MCF 10A (cell line): ENCODE data around the gene PLA2G2C. TPM values are rescaled to one million over a fixed set of nuclear protein-coding genes. Genes with fewer than 3 reads are reported as not detected.

Experiments used
- BruUV-seq: library from RNA; stranded (reverse); fragments of 400-500 nt; replicated peaks from 2 replicates; lab custom pipeline; 2021; lab: Mats Ljungman, UMichigan
- CTCF ChIA-PET: fragments of 300-600 bp; sonication (Branson Sonifier 250); formaldehyde crosslinking; extraction: SDS; loops from one replicate; lab custom pipeline; 2021; ENCODE audit warnings: antibody characterized with exemption, inconsistent platforms; lab: Yijun Ruan, JAX
- POLR2A ChIA-PET: fragments of 300-600, 350-650 bp; sonication (Branson Sonifier 250); formaldehyde crosslinking; extraction: SDS; loops from one replicate; lab custom pipeline; 2020; ENCODE audit warnings: antibody characterized with exemption, inconsistent platforms; lab: Yijun Ruan, JAX
- DNase-seq: peaks from one replicate; pipeline ENCODE4 v3.0.0-alpha.2; 2018; ENCODE audit not compliant: unreplicated experiment
- H3K27ac Mint-ChIP-seq: one replicate; pipeline ENCODE4 v1.8.0; 2022; ENCODE audit warnings: mild to moderate bottlenecking, low read depth, mixed read lengths; ENCODE audit not compliant: unreplicated experiment
- H3K27me3 Mint-ChIP-seq: one replicate; pipeline ENCODE4 v1.8.0; 2022; ENCODE audit warnings: mixed read lengths; ENCODE audit not compliant: insufficient read depth, unreplicated experiment
- H3K36me3 Mint-ChIP-seq: one replicate; pipeline ENCODE4 v1.8.0; 2022; ENCODE audit warnings: mild to moderate bottlenecking, moderate library complexity, mixed read lengths; ENCODE audit not compliant: insufficient read depth, unreplicated experiment
- H3K4me1 Mint-ChIP-seq: one replicate; pipeline ENCODE4 v1.8.0; 2022; ENCODE audit warnings: mixed read lengths; ENCODE audit not compliant: insufficient read depth, unreplicated experiment
- H3K4me3 Mint-ChIP-seq: one replicate; pipeline ENCODE4 v1.8.0; 2022; ENCODE audit warnings: mild to moderate bottlenecking, moderate library complexity, mixed read lengths; ENCODE audit not compliant: unreplicated experiment
- H3K9me3 Mint-ChIP-seq: one replicate; pipeline ENCODE4 v1.8.0; 2022; ENCODE audit warnings: mixed read lengths; ENCODE audit not compliant: unreplicated experiment
- intact Hi-C: fragments of 100-400 bp; cut with micrococcal nuclease; formaldehyde crosslinking; loops from 2 replicates; pipeline ENCODE4 v1.14.1; 2022
- total RNA-seq: library from RNA; stranded (reverse); gene quantifications from 2 replicates; pipeline ENCODE4 v1.2.3, GENCODE V29; 2022
- TF ChIP-seq, protein P1 (sequence below): fragments of 200-600 bp; IDR thresholded peaks from one replicate; pipeline ENCODE4 v1.8.0; 2022; ENCODE audit warnings: antibody characterized with exemption, mild to moderate bottlenecking; ENCODE audit not compliant: unreplicated experiment

The PLA2G2C gene
- total RNA-seq, 1 experiment from 2014 or later, result not detected

DNA sequence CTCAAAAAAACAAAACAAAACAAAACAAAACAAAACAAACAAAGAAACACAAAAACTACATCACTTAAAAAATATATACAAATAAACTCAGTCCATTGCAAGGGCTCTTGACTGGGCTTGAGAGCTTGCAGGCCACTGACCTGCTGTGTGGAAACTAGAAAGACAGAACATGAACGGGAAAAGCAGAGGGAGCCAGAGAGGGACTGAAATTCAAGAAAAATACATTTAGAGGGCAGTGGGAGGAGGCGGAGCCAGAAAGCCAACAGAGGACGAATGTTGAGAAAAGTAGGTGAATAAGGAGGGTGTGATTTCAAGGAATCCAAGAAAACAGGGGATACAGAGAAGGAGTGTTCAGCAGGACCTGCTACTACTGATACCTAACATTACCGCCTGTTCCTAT, 41.4 kb upstream of the PLA2G2C start:
- H3K27ac Mint-ChIP-seq, result no peak overlapping the region
- no peaks in the 10 kb centered on the region for H3K36me3 Mint-ChIP-seq
- DNase-seq, result no peak
- TF ChIP-seq, protein P1, sequence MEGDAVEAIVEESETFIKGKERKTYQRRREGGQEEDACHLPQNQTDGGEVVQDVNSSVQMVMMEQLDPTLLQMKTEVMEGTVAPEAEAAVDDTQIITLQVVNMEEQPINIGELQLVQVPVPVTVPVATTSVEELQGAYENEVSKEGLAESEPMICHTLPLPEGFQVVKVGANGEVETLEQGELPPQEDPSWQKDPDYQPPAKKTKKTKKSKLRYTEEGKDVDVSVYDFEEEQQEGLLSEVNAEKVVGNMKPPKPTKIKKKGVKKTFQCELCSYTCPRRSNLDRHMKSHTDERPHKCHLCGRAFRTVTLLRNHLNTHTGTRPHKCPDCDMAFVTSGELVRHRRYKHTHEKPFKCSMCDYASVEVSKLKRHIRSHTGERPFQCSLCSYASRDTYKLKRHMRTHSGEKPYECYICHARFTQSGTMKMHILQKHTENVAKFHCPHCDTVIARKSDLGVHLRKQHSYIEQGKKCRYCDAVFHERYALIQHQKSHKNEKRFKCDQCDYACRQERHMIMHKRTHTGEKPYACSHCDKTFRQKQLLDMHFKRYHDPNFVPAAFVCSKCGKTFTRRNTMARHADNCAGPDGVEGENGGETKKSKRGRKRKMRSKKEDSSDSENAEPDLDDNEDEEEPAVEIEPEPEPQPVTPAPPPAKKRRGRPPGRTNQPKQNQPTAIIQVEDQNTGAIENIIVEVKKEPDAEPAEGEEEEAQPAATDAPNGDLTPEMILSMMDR, result no peak
- ChIA-PET CTCF (interaction anchor here (0.7 kb wide), 1 partner anchor 23 kb away, joined by 3 read pairs; no protein-coding TSS in a partner anchor), POLR2A (no interaction called here)
- intact Hi-C loops, result no loop called here
- H3K4me1 Mint-ChIP-seq, result no peaks in the 10 kb centered on the region
- H3K4me3 Mint-ChIP-seq, result no peak overlapping the region
- H3K27me3 Mint-ChIP-seq, result peaks cover 57% of the 10 kb centered on the region
- H3K9me3 Mint-ChIP-seq, result no peaks in the 10 kb centered on the region
- no TSS peak for BruUV-seq

DNA sequence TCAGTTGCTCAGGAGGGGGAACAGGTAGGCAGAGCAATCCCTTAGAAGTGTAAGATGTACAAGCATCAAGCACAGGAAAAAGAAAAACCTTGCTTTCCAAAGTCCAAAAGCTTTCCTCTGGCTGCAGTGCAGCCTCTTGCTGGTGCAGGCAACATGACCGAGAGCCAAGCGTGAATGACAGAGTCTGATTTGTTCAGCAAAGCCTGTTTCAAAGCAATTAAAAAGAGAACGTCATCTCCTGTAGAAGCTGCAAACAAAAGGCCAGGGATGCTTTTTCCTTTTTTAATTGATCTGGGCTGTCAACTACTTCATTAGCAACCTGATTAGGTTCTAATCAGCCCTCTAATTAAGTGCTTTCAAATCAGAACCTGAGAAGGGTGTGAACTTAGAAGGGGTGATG, 38.2 kb upstream of the PLA2G2C start:
- DNase-seq, result no peak
- no peaks in the 10 kb centered on the region for H3K9me3 Mint-ChIP-seq
- no peak overlapping the region for H3K27ac Mint-ChIP-seq
- no peaks in the 10 kb centered on the region for H3K36me3 Mint-ChIP-seq
- no peak overlapping the region for H3K4me3 Mint-ChIP-seq
- BruUV-seq, result no TSS peak
- CTCF ChIA-PET, result interaction anchor here (1.9 kb wide), 1 partner anchor 11 kb away, joined by 5 read pairs; no protein-coding TSS in a partner anchor
- POLR2A ChIA-PET, result no interaction called here
- peaks cover 55% of the 10 kb centered on the region for H3K27me3 Mint-ChIP-seq
- TF ChIP-seq, protein P1, result no peak
- intact Hi-C loops, result no loop called here
- H3K4me1 Mint-ChIP-seq, result no peaks in the 10 kb centered on the region

DNA sequence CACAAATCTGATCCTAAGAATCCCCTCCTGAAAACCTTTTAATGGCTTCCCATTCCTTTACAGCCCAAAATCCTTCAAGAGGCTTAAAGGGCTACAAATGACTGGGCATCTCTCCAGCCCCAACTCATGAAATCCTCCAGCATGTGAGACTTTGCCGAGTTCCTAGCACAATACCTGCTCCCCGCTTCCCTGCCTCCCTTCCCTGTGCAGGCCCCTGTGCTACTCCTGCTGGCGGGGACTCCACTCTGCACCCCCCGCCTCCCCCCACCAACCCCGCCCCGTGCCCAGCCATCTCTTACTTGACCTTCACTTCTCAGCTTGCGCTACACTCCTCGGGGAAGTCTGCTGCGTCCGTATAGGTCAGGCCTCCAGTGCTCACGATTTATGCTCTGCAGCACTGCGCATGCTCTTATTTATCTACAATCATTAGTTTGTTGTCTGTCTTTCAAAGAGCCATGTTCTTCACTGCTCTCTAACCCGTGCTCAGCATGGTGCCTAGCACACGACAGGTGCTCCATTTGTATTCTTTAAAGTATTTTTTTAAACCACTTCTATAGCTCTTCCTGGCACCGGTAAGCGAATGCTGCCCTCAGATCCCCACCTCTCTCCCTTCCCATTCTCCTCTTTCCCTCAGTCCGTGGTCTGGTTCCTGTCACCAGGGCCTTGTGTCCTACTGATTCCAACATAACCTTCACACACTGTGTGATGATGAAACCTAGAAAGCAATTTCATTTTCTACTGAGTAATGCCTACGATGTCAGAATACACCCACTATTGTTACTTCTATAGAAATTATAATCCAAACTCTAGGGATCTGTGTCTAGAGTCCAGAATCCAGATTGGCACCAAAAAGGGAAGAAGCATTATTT, 37.5 kb upstream of the PLA2G2C start:
- no TSS peak for BruUV-seq
- Mint-ChIP-seq H3K27ac (no peak overlapping the region), H3K4me3 (no peak overlapping the region), H3K9me3 (no peaks in the 10 kb centered on the region), H3K36me3 (no peaks in the 10 kb centered on the region), H3K27me3 (peaks cover 55% of the 10 kb centered on the region), H3K4me1 (no peaks in the 10 kb centered on the region)
- intact Hi-C loops, result no loop called here
- DNase-seq, result no peak
- TF ChIP-seq, protein P1, result no peak
- POLR2A ChIA-PET, result no interaction called here
- CTCF ChIA-PET, result interaction anchor here (0.5 to 1.9 kb wide), 2 partner anchors 10 to 270 kb away, joined by 3 to 5 read pairs; no protein-coding TSS in a partner anchor

DNA sequence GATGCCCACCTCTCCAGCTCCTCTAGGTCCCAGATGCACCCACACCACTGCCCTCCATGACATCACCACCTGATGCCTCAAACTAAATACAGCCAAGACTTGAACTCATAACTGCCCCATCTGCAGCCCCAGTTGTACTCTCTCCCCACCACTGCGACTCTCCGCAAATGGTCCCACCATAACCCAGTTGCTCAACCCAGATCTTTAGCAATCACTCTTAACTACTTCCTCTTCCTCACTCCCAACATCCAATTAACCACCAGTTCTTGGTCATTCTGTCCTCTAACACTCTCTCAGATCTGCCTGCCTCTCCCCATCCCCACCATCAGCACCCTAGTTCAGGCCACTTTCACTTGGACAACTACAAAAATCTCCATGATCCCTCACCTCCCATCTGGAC, 36.8 kb upstream of the PLA2G2C start:
- BruUV-seq, result no TSS peak
- Mint-ChIP-seq H3K4me1 (no peaks in the 10 kb centered on the region), H3K9me3 (no peaks in the 10 kb centered on the region), H3K4me3 (no peak overlapping the region), H3K27me3 (peaks cover 48% of the 10 kb centered on the region), H3K27ac (no peak overlapping the region), H3K36me3 (no peaks in the 10 kb centered on the region)
- ChIA-PET CTCF (interaction anchor here (0.5 to 1.9 kb wide), 4 partner anchors 10 to 271 kb away, joined by 3 to 6 read pairs (median 4); no protein-coding TSS in a partner anchor), POLR2A (no interaction called here)
- intact Hi-C loops, result no loop called here
- no peak for DNase-seq
- TF ChIP-seq, protein P1, result no peak
